GM21528 (cell line): Measurements from ENCODE around the gene NOM1.

Experiments used
- ATAC-seq: cut with Tn5 transposase; IDR thresholded peaks from one replicate; pipeline ENCODE4 v1.9.1; 2021; ENCODE audit warnings: mild to moderate bottlenecking, moderate library complexity; ENCODE audit not compliant: unreplicated experiment, low FRiP score

Gene NOM1

DNA sequence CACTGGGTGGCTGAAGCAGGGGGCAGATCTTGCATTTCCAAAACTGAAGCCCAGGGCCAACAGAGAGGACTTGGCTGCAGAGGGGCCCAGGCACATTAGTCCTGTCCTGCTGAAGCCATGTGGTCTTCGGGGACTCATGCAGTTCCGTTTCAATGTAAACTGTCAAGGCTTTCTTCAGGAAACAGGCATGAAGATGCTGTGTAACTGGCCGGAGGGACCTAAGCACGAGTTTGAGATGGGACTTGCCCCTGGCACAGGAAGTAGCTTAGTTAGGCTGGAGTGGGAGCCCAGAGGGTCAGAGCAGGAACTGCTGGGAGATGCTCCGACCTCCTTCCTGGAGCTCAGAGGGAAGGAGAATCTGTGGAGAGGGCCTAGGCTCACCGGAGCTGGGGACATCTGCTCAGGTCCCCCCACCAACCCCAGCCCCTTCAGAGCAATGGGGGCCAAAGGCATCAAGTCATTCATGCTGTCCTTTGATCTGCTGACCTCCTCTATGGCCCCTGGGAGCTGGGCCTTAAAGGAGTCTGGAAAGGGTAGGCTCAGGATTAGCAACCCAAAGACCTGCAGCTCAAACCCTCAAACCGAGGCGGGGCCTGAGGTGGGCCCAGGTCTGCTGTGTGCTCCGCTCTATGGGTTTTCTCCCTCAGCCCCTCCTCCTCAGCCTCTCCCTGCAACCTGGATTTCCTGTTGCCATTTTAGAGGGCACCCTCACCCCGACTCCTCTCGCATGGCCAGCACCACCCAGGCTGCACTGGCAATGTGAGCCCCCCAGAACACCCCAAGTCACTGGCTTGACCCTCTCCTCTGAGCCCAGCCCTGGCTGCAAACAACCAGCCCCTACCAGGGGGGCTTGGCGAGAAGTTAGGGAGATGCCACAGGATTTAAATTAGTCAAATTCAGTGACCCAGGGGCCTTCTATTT, 65.4 kb downstream of the NOM1 start:
- ATAC-seq: no peak

DNA sequence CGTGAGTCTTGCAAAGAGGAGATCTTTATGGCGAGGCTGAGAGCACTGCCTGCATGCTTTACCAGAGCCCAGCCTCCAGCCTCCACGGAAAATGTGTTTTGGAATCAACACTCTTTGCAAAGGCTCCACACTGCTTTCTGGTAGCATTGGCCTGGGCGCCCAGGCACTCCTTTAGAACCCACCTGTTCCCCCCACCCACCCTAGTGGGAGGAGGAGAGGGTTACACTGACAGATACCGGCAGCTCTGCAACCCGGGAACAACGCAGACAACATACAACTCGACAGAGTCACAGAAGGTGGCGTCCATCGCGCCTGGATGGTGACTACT, 66.5 kb downstream of the NOM1 start:
- no peak for ATAC-seq

DNA sequence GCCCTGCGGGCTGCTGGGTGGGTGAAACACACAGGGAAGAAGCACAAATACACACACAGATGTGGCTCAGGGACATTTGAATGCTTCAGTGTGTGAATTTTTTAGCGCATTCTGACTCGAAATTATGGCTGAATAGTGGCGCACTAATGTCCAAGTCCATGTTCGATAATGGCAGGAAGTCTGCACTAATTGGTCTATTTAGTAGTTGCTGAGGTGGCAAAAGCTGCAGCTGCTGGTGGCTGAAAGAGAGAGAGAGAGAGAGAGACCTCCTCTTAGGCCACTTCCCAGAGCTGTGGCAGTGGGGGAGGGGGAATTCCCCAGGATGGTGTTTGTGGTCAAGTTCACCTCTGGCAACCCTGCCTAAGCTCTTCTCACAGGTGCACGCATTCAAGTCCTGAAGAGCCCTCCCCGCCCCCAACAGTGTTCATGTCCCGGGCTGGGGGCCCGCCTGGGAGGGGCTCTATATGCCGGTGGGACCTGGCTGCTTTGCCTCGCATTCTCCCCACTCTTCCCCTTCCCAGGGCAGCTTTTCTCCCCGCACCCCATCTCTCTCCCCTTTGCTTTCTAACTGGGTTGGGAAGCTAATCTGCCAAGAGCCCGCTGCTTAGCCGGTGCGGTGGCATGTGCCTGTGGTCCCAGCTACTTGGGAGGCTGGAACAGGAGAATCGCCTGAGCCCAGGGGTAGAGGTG, 67.0 kb downstream of the NOM1 start:
- ATAC-seq: peak; percentile 63

DNA sequence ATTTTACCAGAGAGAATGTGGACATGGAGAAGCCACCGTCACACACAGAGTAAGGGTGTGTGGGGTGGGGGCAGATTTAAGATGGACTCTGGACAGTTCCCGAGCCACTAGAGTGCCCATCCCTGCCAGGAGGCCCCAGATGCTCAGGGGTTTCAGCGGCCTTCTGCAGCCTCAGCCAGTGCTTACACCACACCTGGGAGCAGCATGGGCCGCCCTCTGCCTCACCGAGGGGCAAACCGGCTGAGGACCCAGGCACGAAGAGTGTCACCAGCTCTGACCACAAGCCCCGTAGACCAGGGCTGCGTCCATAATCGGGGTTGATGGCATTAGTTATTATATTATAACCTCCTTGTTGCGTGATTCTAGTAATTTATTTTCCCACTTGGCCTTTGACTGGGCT, 67.6 kb downstream of the NOM1 start:
- no peak for ATAC-seq

DNA sequence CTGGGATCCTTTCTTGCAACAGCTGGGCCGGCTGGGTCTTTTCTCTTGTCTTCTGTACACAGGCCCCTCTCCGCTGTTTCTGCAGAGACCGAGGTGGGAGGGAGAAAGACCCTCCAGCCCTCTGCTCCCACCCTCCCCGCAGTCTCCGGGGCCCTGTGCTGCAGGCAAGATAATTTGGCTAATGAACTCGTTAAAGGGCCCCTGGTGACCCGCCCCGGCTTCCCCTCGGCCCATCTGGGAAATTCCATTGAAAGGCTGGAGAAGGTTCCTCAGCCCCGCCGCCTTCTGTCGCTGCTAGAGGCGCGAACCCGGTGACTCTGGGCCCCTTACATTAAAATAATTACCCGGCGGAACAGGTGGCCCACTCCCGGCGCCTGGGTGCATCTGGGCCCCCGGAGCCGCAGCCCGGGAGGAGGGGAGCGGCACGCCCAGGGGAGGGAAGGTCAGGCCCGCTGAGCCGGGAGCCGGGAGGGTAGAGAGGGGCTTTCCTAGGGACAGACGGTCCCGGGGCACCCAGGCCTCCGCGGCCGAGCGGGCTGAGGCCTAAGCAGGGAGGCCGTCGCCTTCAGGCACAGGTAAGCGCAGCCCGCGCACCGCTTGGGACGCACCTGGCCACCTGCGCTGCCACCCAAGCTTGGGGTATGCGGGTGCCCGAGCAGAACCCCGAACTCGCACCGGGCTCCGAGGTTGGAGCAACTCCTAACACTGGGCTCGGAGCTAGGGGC, 68.3 kb downstream of the NOM1 start:
- ATAC-seq: no peak

DNA sequence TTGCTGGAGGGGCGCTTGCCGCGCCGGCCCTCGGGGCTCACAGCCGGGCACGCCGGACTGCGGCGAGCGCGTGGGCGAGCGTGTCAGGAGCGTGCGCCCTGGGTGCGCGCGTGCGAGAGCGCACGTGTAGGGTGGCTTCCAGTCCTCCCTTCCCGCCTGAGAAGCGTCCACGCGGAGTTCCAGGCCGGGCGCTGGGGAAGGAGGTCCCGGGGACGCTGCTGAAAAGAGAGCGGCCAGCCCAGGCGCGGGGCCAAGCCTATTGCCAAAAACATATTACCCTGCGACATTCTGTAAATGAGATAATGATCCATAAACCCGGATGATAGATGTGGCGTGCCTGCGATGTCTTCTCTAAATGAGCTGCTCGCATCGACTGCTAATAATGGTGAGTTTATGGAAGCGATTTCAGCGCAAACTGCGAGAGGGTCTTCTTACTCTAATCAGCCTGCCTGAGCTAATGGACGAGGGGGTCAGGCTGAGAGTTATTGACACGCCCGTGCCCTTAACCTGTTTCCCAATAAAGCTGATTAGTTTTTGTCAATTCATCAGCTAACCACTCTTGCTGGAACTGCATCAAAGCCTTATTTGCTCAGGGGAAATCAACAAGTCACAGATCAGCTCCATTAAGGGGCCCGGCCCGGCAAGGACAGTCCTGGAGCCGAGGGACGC, 69.0 kb downstream of the NOM1 start:
- no peak for ATAC-seq

DNA sequence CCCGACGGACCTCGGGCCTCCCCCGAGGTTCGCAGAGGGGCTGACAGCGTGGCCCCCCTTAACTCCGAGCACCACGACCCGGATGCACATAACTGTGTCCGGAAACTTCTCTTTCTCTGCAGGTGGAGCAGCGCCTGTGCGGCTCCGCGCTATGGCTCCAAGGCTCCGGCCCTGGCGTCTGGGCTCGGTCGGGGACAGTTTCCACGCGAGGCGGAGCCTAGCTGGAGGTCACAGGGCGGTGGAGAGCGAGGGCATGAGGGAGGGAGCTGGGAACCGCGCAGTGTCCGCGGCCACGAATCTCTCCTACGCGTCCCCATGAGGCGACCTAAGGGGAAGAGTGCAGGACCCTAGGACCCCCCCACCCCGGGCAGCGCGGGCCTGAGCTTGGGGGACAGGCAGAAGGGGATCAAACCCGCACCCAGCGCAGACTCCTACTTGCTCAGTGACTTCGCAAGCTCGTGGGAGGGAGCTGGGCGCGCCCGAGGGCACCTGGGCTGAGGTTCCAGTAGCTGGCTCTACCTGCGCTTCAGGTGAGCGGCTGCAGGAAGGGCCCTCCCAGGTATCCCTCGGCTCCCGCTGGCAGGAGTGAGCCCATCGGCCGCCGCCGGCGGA, 69.6 kb downstream of the NOM1 start:
- ATAC-seq: no peak

DNA sequence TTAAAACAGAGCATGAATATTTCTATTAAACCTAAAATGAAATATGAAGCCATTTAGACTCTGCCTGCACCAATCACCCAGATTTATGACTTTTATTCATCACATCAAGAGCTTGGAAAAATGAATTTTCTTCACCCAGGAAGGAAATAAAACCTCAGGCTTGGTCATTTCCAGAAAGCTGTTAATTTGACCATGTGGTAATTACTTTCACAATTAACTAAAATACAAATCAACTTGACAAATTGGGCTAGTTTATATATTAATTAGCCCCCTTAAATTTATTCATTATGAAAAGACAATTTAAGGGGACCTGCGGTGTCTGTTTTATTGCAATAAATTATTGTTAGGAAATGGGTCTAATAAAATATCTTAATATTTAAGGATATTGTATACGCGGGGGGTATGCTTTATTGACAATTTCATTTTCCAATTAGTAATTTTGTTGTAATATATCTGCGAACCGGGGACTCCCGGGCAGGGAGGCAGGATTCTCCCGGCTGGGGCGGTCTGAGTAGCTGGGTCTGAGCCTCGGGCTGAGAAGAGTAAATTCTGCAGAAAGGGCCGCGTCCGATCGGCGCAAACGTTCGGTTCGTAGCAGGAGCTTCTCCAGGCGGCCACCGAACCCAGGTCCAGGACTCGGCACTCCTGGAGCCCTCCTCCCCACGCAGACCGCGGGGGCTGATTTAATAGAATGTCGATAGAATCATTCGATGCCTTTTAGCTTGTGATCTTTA, 70.4 kb downstream of the NOM1 start:
- no peak for ATAC-seq

DNA sequence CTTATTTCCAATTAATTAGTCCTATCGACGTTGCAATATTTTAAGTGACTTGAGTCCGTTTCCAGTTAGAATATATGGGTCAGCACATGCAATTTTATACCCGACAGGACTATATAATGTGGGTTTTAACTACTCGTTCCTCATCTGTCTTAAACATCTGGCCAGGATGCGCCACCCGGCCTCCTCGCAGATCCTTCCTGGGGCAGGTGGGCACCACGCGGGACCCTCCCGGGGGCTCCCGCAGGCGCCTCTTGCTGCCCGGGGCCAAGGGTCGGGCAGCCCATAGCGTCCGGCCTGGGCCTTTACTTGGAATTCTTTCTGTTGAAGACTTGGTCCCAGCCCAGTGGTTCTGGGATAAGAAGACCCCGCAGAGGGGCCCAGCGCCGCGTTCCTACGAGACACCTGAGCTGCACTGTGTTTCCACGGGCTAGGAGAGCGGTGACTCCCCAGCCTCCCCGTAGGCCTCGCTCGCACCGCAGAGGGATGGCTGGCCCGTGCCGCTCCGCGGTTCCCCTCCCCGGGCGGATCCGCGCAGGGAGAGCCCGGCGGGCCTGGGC, 71.1 kb downstream of the NOM1 start:
- no peak for ATAC-seq

DNA sequence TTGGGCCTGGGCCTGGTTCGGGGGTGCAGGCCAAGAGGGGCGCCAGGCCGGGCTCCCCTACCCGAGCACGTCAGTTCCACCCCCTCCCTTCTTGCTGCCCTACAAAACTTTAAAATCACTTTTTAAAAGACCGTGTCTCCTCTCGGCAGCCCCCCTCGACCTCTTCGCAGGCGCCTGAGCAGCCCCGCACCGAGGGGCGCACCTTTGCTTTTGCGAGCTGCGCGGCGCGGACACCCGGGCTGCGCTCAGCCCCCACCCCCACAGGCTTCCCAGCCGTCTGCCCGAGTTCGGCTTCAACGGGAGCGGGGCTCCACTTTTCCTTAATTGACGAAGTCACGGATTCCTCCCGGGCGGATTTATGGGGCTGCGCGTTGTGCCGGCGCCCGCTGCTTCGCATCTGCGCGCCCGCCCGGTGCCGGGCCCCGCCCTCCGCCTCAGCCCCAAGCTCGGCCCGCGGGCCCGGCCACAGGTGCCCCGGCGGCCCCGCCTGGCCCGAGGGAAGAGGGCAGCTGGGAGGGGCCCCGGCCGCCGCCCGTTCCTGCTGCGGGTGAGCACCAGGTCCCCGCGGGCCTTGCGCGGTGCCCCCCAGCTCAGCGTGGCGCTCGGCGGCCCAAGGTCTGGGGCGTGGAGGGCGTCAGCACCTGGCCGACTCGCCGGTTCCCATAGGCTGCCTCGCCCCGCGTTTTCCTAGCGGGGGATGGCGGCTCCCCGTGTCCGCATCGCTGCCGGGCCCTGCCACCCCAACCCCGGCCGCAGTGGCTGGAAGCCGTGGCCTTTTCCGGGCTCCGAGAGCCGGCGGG, 71.8 kb downstream of the NOM1 start:
- ATAC-seq: no peak

DNA sequence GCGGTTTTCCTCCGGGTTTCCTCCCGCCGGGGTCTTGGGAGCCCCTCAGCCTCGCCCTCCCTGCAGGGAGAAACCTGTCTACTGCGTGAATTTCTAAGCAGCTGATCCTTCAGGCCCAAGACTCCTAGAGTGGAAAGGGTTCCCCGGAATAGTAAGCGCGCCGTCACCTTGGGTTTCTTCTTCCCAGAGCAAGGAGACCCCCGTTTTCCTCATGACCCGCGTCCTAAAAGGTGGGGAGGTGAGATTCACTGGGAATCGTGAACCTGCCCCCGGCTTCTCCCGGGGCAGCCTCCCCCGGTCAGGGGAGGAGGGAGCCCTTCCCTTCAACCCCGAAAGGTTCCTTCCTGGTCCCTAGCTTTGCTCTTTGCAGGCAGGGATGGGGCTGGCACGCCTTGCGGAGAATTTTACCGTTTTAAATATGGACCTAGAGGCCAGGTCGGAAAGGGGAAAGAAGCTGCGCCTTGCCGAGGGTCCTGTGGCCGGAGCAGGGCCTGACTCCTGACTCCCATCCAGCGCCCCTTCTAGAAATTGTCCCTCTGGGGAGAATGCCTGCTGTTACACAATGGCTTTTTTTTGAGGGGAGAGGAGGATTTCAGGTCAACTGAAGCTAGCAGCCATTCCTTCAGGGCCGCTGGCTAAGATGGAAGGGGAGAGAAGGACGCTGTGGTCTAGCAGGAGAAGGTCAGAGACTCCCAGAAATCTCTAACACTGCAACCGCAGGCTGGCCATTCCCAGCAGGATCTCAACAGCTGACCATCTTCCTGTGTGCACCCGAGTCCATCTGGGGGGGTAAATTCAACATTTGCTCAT, 72.6 kb downstream of the NOM1 start:
- ATAC-seq: no peak
